Measurements from ENCODE around the gene COX7C. TPM values are rescaled to one million over a fixed set of nuclear protein-coding genes. Genes with fewer than 3 reads are reported as not detected.

Gene COX7C
- total and polyA plus RNA-seq, 9 of the 15 experiments (the other 6 are each of a cell fraction or from before 2014, with no cell fraction given): 576 to 1,783 (median 996) TPM

DNA sequence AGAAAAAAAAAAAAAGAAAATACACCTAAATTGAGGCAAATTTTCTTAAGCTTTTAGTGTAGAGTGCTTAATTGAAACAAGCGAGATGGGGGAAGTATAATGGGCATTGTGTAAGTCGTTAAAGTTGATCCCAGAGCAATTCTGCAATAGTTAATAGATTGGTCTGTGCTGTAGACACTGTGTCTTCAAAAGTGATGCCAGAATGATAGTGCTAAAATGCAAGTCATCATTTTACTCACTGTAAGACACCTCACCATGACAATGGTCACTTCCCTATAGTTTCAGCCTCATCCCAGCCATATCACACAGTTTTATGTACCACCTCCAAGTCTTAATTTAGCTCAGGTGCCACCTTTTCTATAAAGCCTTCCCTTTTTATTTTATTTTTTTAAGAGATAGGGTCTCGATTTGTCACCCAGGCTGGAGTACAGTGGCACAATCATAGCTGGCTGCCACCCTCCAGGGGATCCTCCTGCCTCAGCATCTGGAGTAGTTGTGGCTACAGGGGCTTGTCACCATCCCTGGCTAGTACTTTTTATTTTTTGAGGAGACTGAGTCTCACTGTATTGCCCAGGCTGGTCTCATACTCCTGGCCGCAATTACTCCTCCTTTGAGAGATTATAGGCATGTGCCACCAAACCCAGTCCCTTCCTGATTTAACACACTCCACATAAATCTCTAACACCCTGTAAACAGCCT is 6.2 kb downstream of the COX7C start (continued):
- TF ChIP-seq SPI1 (IDR thresholded peaks at IDR 0.05; ENCODE audit: borderline replicate concordance, low read depth, low read length): peak; percentile 75; the same call in 1 of the 2 replicates
- no peak for TF ChIP-seq ETV6 (IDR thresholded peaks at IDR 0.05; ENCODE audit: borderline replicate concordance in 1 of 2, low read depth in 2 of 2, low read length in 1 of 2)
- no peak for TF ChIP-seq ETV6 (CRISPR knock-in tag; IDR thresholded peaks at IDR 0.05; ENCODE audit: borderline replicate concordance)
- TF ChIP-seq SIX5 (IDR thresholded peaks at IDR 0.05; ENCODE audit: borderline replicate concordance in 1 of 2, insufficient read depth in 1 of 2, low read depth in 1 of 2, low read length in 2 of 2): no peak
- TF ChIP-seq ZNF165 (CRISPR knock-in tag; IDR thresholded peaks at IDR 0.05; ENCODE audit: borderline replicate concordance): no peak
- TF ChIP-seq, protein P1, sequence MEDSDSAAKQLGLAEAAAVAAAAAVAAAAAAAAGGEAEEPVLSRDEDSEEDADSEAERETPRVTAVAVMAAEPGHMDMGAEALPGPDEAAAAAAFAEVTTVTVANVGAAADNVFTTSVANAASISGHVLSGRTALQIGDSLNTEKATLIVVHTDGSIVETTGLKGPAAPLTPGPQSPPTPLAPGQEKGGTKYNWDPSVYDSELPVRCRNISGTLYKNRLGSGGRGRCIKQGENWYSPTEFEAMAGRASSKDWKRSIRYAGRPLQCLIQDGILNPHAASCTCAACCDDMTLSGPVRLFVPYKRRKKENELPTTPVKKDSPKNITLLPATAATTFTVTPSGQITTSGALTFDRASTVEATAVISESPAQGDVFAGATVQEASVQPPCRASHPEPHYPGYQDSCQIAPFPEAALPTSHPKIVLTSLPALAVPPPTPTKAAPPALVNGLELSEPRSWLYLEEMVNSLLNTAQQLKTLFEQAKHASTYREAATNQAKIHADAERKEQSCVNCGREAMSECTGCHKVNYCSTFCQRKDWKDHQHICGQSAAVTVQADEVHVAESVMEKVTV (CRISPR knock-in tag; IDR thresholded peaks at IDR 0.05): no peak
- peak; percentile 99 for TF ChIP-seq MAFG (tag; conservative IDR thresholded peaks at IDR 0.05)
- TF ChIP-seq, protein P2, sequence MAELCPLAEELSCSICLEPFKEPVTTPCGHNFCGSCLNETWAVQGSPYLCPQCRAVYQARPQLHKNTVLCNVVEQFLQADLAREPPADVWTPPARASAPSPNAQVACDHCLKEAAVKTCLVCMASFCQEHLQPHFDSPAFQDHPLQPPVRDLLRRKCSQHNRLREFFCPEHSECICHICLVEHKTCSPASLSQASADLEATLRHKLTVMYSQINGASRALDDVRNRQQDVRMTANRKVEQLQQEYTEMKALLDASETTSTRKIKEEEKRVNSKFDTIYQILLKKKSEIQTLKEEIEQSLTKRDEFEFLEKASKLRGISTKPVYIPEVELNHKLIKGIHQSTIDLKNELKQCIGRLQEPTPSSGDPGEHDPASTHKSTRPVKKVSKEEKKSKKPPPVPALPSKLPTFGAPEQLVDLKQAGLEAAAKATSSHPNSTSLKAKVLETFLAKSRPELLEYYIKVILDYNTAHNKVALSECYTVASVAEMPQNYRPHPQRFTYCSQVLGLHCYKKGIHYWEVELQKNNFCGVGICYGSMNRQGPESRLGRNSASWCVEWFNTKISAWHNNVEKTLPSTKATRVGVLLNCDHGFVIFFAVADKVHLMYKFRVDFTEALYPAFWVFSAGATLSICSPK (IDR thresholded peaks at IDR 0.05; ENCODE audit: borderline replicate concordance): no peak
- TF ChIP-seq, protein P3, sequence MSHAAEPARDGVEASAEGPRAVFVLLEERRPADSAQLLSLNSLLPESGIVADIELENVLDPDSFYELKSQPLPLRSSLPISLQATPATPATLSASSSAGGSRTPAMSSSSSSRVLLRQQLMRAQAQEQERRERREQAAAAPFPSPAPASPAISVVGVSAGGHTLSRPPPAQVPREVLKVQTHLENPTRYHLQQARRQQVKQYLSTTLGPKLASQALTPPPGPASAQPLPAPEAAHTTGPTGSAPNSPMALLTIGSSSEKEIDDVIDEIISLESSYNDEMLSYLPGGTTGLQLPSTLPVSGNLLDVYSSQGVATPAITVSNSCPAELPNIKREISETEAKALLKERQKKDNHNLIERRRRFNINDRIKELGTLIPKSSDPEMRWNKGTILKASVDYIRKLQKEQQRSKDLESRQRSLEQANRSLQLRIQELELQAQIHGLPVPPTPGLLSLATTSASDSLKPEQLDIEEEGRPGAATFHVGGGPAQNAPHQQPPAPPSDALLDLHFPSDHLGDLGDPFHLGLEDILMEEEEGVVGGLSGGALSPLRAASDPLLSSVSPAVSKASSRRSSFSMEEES (CRISPR knock-in tag; IDR thresholded peaks at IDR 0.05): no peak
- no peak for TF ChIP-seq KAT2B (IDR thresholded peaks at IDR 0.05; ENCODE audit: low read depth, low read length)
- peak; percentile 41 for TF ChIP-seq CEBPB (tag; IDR thresholded peaks at IDR 0.05)
- TF ChIP-seq RUNX1 (IDR thresholded peaks at IDR 0.05; ENCODE audit: low read depth): no peak
- TF ChIP-seq DPF2 (IDR thresholded peaks at IDR 0.05): peak; percentile 49; the same call in 1 of the 2 replicates
- peak; percentile 99 for TF ChIP-seq ZNF316 (IDR thresholded peaks at IDR 0.05)
- TF ChIP-seq ZNF551 (CRISPR knock-in tag; IDR thresholded peaks at IDR 0.05): no peak
- no peak for TF ChIP-seq NR1H2 (CRISPR knock-in tag; IDR thresholded peaks at IDR 0.05)
- TF ChIP-seq C11orf30 (IDR thresholded peaks at IDR 0.05; ENCODE audit: low read depth): peak; percentile 99
- no peak for TF ChIP-seq SMARCE1 (IDR thresholded peaks at IDR 0.05)
- no peak for TF ChIP-seq ZNF347 (CRISPR knock-in tag; IDR thresholded peaks at IDR 0.05; ENCODE audit: low read depth)
- TF ChIP-seq ZBTB17 (CRISPR knock-in tag; IDR thresholded peaks at IDR 0.05): peak; percentile 78; the same call in 1 of the 2 replicates
- no peak for TF ChIP-seq SREBF1 (IDR thresholded peaks at IDR 0.05; ENCODE audit: borderline replicate concordance, low read depth, low read length)
- no peak for TF ChIP-seq ZKSCAN1 (IDR thresholded peaks at IDR 0.05; ENCODE audit: low read depth, low read length)
- TF ChIP-seq CHCHD3 (CRISPR knock-in tag; IDR thresholded peaks at IDR 0.05): no peak
- no peak for TF ChIP-seq SRSF7 (optimal IDR thresholded peaks at IDR 0.05; ENCODE audit: low read depth, low read length)
- peak; percentile 19 for TF ChIP-seq MEIS2 (IDR thresholded peaks at IDR 0.05; ENCODE audit: partially characterized antibody)
- no peak for TF ChIP-seq SMC3 (conservative IDR thresholded peaks at IDR 0.05; ENCODE audit: insufficient read depth, low read depth, low read length)
